ENCODE measurements around the gene PXDC1.

DNA sequence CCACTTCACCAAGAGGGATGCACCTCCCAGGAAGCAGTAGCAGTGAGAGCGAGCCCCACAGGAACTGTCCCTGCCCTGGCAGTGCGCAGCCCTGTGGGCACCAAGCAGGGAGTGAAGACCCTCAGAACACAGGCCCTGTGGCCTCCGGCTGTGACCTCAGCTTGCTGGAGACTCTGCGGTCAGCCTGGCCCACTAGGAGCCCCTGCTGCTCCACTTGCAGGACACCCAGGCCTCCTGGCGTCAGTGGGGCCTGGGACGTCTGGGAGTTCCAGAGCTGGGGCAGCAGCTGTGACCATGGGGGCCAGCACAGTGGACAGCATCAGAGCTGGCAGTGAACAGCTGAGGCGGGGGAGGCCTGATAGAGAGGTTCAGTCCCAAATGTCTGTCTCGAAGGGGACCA lies 28.3 kb downstream of the PXDC1 start:
- no peak for TF ChIP-seq POLR2A (IDR thresholded peaks at IDR 0.05)
- TF ChIP-seq, protein P1, sequence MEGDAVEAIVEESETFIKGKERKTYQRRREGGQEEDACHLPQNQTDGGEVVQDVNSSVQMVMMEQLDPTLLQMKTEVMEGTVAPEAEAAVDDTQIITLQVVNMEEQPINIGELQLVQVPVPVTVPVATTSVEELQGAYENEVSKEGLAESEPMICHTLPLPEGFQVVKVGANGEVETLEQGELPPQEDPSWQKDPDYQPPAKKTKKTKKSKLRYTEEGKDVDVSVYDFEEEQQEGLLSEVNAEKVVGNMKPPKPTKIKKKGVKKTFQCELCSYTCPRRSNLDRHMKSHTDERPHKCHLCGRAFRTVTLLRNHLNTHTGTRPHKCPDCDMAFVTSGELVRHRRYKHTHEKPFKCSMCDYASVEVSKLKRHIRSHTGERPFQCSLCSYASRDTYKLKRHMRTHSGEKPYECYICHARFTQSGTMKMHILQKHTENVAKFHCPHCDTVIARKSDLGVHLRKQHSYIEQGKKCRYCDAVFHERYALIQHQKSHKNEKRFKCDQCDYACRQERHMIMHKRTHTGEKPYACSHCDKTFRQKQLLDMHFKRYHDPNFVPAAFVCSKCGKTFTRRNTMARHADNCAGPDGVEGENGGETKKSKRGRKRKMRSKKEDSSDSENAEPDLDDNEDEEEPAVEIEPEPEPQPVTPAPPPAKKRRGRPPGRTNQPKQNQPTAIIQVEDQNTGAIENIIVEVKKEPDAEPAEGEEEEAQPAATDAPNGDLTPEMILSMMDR (IDR thresholded peaks at IDR 0.05) = no peak

Data from adrenal gland (tissue), 5 donors.